ENCODE results near the gene CD300E.

Gene CD300E

DNA sequence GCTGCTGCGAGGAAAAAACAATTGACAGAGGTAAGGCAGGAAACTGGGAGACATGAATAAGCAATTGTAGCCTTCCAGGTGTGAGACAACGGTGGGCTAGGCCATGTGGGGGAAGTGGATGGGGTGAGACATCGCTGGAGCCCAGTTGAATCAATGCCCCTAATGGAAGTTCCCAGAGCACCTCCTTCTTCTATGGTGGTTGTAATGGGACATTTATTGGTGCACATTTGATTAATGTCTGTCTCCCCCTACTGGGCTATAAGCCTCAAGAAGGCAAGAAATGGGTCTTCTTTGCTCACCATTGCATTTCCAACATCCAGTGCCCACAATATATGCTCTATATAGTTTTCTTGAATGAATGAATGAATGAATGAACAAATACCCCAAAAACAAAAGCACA is 22.7 kb upstream of the CD300E start:
- no peaks in the 10 kb centered on the region; the same call in 1 of the 2 replicates for H3K4me1 ChIP-seq (ENCODE audit: control insufficient read depth, insufficient read depth, low read length)
- no peak overlapping the region for H3K9ac ChIP-seq (ENCODE audit: low read depth, low read length)
- H3K36me3 ChIP-seq (ENCODE audit: control insufficient read depth, insufficient read depth, low read length) = no peaks in the 10 kb centered on the region
- no peak overlapping the region for H3K27ac ChIP-seq (ENCODE audit: low read depth, low read length)
- H3K27me3 ChIP-seq (ENCODE audit: control insufficient read depth, insufficient read depth, low read length) = no peaks in the 10 kb centered on the region; the same call in 1 of the 2 replicates
- no peaks in the 10 kb centered on the region for H3K9me3 ChIP-seq (ENCODE audit: control insufficient read depth, insufficient read depth, low read length)
- no peak overlapping the region for H3K4me3 ChIP-seq (ENCODE audit: low read depth, low read length)

DNA sequence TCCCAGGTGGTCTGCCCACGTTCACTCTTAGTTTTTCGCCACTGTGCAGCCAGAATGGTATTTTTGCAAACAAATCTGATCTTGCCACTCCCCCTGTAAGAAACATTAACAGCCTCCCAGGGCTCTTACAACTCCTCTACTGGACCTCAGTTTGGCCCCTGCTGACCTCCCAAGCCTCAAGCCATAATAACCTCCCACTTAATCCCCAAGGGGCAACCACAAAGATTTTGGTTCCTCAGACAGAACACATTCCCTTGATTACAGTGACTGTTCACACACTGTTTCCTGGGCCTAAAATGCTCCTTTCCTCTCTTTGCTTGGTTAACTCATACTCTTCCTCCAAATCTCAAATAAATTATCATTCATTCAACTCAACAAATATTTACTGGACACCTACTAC is 21.5 kb upstream of the CD300E start:
- Histone ChIP-seq H3K9me3 (ENCODE audit: control insufficient read depth, insufficient read depth, low read length) (no peaks in the 10 kb centered on the region), H3K9ac (ENCODE audit: low read depth, low read length) (no peak overlapping the region), H3K4me3 (ENCODE audit: low read depth, low read length) (no peak overlapping the region), H3K27me3 (ENCODE audit: control insufficient read depth, insufficient read depth, low read length) (no peaks in the 10 kb centered on the region), H3K27ac (ENCODE audit: low read depth, low read length) (no peak overlapping the region), H3K4me1 (ENCODE audit: control insufficient read depth, insufficient read depth, low read length) (no peaks in the 10 kb centered on the region; the same call in 1 of the 2 replicates), H3K36me3 (ENCODE audit: control insufficient read depth, insufficient read depth, low read length) (no peaks in the 10 kb centered on the region)

DNA sequence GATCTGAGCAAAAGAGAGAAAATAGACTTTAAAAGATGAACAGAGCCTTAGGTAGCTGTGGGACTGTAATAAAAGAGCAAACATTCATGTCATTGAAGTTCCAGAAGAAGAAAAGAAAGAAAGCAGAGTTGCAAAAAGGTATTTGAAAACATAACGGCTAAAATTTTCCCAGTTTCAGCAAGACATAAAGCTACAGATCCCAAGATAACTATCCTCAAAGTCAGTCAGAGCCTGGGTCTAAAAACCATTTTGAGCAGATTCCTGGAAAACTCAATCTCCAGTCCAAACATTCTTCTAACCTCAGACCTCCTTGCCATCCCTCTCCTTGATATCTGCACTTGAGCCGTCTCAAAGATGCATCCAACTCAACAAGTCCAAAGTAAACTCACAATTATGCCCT is 20.9 kb upstream of the CD300E start:
- no peak overlapping the region for H3K4me3 ChIP-seq (ENCODE audit: low read depth, low read length)
- no peaks in the 10 kb centered on the region for H3K36me3 ChIP-seq (ENCODE audit: control insufficient read depth, insufficient read depth, low read length)
- no peaks in the 10 kb centered on the region for H3K27me3 ChIP-seq (ENCODE audit: control insufficient read depth, insufficient read depth, low read length)
- no peak overlapping the region for H3K27ac ChIP-seq (ENCODE audit: low read depth, low read length)
- no peaks in the 10 kb centered on the region; the same call in 1 of the 2 replicates for H3K4me1 ChIP-seq (ENCODE audit: control insufficient read depth, insufficient read depth, low read length)
- no peak overlapping the region for H3K9ac ChIP-seq (ENCODE audit: low read depth, low read length)
- no peaks in the 10 kb centered on the region for H3K9me3 ChIP-seq (ENCODE audit: control insufficient read depth, insufficient read depth, low read length)

DNA sequence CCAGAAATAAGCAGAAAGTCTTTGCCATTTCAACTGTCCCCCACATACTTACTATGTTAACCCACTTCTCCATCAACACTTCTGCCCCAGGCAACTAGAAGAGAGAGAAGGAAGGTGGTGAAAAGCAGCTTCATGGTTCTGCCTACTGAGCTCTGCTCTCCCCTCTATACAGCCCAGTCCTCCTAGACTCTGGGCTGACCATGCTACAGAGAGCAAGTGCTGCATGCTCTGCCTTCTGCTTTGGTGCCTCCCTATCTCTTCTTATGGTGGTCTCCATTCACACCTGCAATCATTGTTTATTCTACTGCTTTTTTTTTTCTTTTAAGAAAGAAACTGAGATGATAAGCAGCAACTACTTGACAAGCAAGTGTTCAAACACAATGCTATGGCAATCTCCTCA is 20.3 kb upstream of the CD300E start:
- no peaks in the 10 kb centered on the region; the same call in 1 of the 2 replicates for H3K4me1 ChIP-seq (ENCODE audit: control insufficient read depth, insufficient read depth, low read length)
- no peak overlapping the region for H3K27ac ChIP-seq (ENCODE audit: low read depth, low read length)
- H3K36me3 ChIP-seq (ENCODE audit: control insufficient read depth, insufficient read depth, low read length) = no peaks in the 10 kb centered on the region
- H3K27me3 ChIP-seq (ENCODE audit: control insufficient read depth, insufficient read depth, low read length) = no peaks in the 10 kb centered on the region
- no peak overlapping the region for H3K4me3 ChIP-seq (ENCODE audit: low read depth, low read length)
- H3K9ac ChIP-seq (ENCODE audit: low read depth, low read length) = no peak overlapping the region
- no peaks in the 10 kb centered on the region for H3K9me3 ChIP-seq (ENCODE audit: control insufficient read depth, insufficient read depth, low read length)

DNA sequence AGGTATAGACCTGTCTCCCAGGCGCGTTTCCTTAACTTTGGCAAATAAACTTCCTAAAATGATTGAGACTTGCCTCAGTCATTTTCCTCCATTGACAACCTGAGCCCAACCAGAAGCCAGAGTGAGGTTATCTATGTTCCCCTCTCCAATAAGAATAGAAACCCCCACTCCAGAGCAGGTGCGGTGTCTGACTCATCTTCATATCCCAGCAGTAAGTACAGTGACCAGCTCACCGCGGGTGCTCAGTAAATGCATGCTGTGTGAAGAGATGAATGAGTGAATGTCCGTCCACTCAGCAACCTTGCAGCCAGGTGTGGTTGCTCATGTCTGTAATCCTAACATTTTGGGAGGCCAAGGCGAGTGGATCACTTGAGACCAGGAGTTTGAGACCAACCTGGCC is 19.5 kb upstream of the CD300E start:
- H3K9me3 ChIP-seq (ENCODE audit: control insufficient read depth, insufficient read depth, low read length) = no peaks in the 10 kb centered on the region
- H3K27me3 ChIP-seq (ENCODE audit: control insufficient read depth, insufficient read depth, low read length) = no peaks in the 10 kb centered on the region
- no peaks in the 10 kb centered on the region; the same call in 1 of the 2 replicates for H3K4me1 ChIP-seq (ENCODE audit: control insufficient read depth, insufficient read depth, low read length)
- no peak overlapping the region for H3K4me3 ChIP-seq (ENCODE audit: low read depth, low read length)
- no peak overlapping the region for H3K27ac ChIP-seq (ENCODE audit: low read depth, low read length)
- no peaks in the 10 kb centered on the region for H3K36me3 ChIP-seq (ENCODE audit: control insufficient read depth, insufficient read depth, low read length)
- H3K9ac ChIP-seq (ENCODE audit: low read depth, low read length) = no peak overlapping the region

DNA sequence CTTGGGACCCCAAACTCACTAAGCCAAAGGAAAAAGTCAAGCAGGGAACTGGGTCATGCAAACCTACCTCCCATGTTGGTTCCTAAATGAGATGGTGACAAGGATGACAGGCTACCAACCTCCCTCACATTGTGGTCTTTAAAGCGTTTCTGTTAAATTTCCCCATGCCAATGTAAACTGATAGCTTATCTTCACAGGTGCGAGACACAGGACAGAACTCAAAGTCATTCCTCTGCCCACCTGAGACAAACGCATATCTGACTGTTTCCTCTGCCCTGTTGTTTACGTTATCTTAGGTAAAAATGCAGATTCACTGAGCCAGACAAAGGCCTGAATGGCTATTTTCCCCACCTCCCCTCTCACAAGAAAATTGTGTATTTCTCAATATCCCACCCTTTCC is 19.0 kb upstream of the CD300E start:
- Histone ChIP-seq H3K27me3 (ENCODE audit: control insufficient read depth, insufficient read depth, low read length) (no peaks in the 10 kb centered on the region), H3K27ac (ENCODE audit: low read depth, low read length) (no peak overlapping the region), H3K36me3 (ENCODE audit: control insufficient read depth, insufficient read depth, low read length) (no peaks in the 10 kb centered on the region), H3K4me3 (ENCODE audit: low read depth, low read length) (no peak overlapping the region), H3K4me1 (ENCODE audit: control insufficient read depth, insufficient read depth, low read length) (no peaks in the 10 kb centered on the region; the same call in 1 of the 2 replicates), H3K9ac (ENCODE audit: low read depth, low read length) (no peak overlapping the region), H3K9me3 (ENCODE audit: control insufficient read depth, insufficient read depth, low read length) (no peaks in the 10 kb centered on the region)

DNA sequence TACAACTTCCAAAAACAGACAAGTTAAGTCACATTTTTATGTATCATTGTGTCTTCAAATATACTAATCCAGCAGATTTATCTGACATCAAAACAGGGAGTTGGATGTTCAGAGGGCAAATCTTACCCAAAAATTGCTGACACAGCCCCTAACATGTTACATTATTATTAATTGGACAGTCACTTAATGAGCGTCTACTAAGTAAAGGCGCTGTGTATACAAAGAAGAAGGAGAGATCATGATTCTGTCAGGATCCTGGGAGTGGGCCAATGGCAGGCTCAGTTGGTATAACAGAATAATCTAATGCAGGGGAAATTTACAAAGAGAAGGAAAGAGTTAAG is 18.4 kb upstream of the CD300E start:
- no peaks in the 10 kb centered on the region for H3K36me3 ChIP-seq (ENCODE audit: control insufficient read depth, insufficient read depth, low read length)
- H3K27ac ChIP-seq (ENCODE audit: low read depth, low read length) = no peak overlapping the region
- no peaks in the 10 kb centered on the region for H3K9me3 ChIP-seq (ENCODE audit: control insufficient read depth, insufficient read depth, low read length)
- H3K27me3 ChIP-seq (ENCODE audit: control insufficient read depth, insufficient read depth, low read length) = no peaks in the 10 kb centered on the region
- no peak overlapping the region for H3K4me3 ChIP-seq (ENCODE audit: low read depth, low read length)
- no peak overlapping the region for H3K9ac ChIP-seq (ENCODE audit: low read depth, low read length)
- no peaks in the 10 kb centered on the region; the same call in 1 of the 2 replicates for H3K4me1 ChIP-seq (ENCODE audit: control insufficient read depth, insufficient read depth, low read length)

DNA sequence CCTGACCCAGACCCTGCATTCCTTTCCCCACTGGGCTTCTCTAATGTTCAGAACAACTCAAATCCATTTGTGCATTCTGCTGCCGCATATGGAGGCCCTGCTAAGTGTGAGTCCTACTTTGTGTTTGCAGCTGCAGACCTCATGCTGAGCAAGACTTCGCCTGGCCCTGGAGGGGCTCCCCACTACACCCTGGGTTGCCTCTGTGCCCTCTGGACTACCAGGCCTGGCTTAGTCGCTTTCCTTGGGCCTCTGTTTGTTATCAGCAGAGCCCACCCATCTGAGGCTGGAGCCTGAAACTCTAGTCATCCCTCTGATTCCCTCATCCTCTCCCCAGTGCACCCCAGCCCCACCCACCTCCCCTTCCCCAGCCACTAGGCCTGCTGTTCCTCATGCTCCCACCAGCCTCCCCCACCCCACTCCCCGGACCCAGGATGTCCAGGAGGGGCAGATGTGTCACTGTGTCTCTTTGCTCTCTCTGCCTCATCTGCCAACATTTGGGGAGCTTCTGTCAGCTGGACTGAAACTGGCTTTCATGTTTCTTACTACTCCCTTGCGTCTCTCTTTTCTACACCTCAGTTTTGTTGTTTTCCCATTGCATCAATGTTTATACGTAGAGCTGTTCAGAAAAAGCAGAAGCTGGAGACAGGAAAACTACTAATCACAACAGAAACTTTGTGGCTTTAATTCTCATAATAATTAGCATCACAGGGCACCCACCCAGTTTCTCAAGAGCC is 17.9 kb upstream of the CD300E start:
- Histone ChIP-seq H3K4me1 (ENCODE audit: control insufficient read depth, insufficient read depth, low read length) (no peaks in the 10 kb centered on the region; the same call in 1 of the 2 replicates), H3K9me3 (ENCODE audit: control insufficient read depth, insufficient read depth, low read length) (no peaks in the 10 kb centered on the region), H3K9ac (ENCODE audit: low read depth, low read length) (no peak overlapping the region), H3K36me3 (ENCODE audit: control insufficient read depth, insufficient read depth, low read length) (no peaks in the 10 kb centered on the region), H3K4me3 (ENCODE audit: low read depth, low read length) (no peak overlapping the region), H3K27me3 (ENCODE audit: control insufficient read depth, insufficient read depth, low read length) (no peaks in the 10 kb centered on the region), H3K27ac (ENCODE audit: low read depth, low read length) (no peak overlapping the region)

DNA sequence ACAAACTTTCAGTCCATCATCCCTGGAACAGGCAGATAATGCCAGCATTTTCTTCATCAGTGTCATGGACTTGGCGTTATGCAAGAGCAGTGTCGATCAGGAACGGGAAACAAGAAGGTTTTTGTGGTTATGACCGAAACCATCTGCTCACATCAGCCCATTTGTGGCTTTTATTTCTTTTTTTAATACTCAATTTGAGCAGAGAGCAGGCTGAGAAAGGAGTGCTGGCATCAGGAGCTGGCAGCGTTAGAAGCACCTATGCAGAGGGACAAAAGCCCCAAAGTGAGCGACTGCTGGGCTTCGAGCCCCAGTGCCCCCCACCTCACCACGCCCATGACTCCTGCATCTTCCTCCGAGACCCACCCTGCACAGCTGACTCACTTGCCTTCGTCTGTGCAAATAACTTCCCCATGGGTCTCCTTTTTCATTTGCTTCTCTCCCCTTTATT is 16.2 kb upstream of the CD300E start:
- H3K36me3 ChIP-seq (ENCODE audit: control insufficient read depth, insufficient read depth, low read length) = no peaks in the 10 kb centered on the region
- H3K9ac ChIP-seq (ENCODE audit: low read depth, low read length) = no peak overlapping the region
- H3K4me1 ChIP-seq (ENCODE audit: control insufficient read depth, insufficient read depth, low read length) = peaks cover 11% of the 10 kb centered on the region; the same call in 1 of the 2 replicates
- no peaks in the 10 kb centered on the region for H3K27me3 ChIP-seq (ENCODE audit: control insufficient read depth, insufficient read depth, low read length)
- no peaks in the 10 kb centered on the region for H3K9me3 ChIP-seq (ENCODE audit: control insufficient read depth, insufficient read depth, low read length)
- H3K4me3 ChIP-seq (ENCODE audit: low read depth, low read length) = no peak overlapping the region
- no peak overlapping the region for H3K27ac ChIP-seq (ENCODE audit: low read depth, low read length)

DNA sequence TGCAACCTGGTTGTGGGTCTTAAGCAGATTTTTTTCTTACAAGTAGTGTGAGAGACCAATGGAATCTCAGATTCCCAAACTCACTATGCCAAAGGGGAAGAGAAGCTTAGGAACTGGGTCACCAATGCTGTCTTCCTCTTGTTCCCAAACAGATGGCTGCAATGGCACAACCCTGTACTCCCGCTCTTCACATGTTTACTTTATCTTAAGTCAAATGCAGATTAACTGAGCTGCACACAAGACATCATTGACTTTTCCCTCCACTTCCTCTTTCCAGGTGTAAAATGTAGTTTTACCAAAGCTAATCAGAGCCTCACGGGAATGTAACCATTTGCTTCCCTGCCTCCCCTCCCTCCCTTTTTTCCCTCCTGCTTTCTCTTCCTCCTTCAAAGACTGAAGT is 14.4 kb upstream of the CD300E start:
- Histone ChIP-seq H3K36me3 (ENCODE audit: control insufficient read depth, insufficient read depth, low read length) (no peaks in the 10 kb centered on the region), H3K4me3 (ENCODE audit: low read depth, low read length) (no peak overlapping the region), H3K27me3 (ENCODE audit: control insufficient read depth, insufficient read depth, low read length) (no peaks in the 10 kb centered on the region), H3K4me1 (ENCODE audit: control insufficient read depth, insufficient read depth, low read length) (peaks cover 11% of the 10 kb centered on the region; the same call in 1 of the 2 replicates), H3K9ac (ENCODE audit: low read depth, low read length) (no peak overlapping the region), H3K9me3 (ENCODE audit: control insufficient read depth, insufficient read depth, low read length) (no peaks in the 10 kb centered on the region), H3K27ac (ENCODE audit: low read depth, low read length) (no peak overlapping the region)

DNA sequence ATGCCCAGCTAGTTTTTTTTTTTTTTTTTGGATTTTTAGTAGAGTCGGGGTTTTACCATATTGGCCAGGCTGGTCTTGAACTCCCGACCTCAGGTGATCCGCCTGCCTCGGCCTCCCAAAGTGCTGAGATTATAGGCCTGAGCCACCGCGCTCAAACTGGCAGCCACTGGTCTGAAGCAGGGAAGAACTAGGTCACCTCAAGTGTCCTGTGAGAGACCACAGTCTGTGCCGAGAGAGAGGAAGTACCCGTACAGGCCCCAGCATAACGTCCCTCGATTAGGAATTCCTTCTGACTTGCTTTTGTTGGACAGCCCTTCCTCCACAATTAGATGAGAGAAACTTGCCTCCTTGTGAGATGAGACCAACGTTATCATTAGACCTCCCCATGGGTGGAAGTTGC is 13.7 kb upstream of the CD300E start:
- H3K4me3 ChIP-seq (ENCODE audit: low read depth, low read length) = no peak overlapping the region

More for the DNA sequence above, 13.7 kb upstream of the CD300E start:
- peaks cover 11% of the 10 kb centered on the region; the same call in 1 of the 2 replicates for H3K4me1 ChIP-seq (ENCODE audit: control insufficient read depth, insufficient read depth, low read length)
- no peak overlapping the region for H3K9ac ChIP-seq (ENCODE audit: low read depth, low read length)
- H3K9me3 ChIP-seq (ENCODE audit: control insufficient read depth, insufficient read depth, low read length) = no peaks in the 10 kb centered on the region
- no peaks in the 10 kb centered on the region for H3K27me3 ChIP-seq (ENCODE audit: control insufficient read depth, insufficient read depth, low read length)
- no peaks in the 10 kb centered on the region for H3K36me3 ChIP-seq (ENCODE audit: control insufficient read depth, insufficient read depth, low read length)
- no peak overlapping the region for H3K27ac ChIP-seq (ENCODE audit: low read depth, low read length)
